ENCODE data around the gene SH3RF1. TPM values are rescaled to one million over a fixed set of nuclear protein-coding genes. Genes with fewer than 3 reads are reported as not detected.

SH3RF1 gene
- total RNA-seq, 3 donors from 2014 or later (not counting 1 experiment from before 2014, with no cell fraction given), result 0.54 to 2.4 (median 1.6) TPM

DNA sequence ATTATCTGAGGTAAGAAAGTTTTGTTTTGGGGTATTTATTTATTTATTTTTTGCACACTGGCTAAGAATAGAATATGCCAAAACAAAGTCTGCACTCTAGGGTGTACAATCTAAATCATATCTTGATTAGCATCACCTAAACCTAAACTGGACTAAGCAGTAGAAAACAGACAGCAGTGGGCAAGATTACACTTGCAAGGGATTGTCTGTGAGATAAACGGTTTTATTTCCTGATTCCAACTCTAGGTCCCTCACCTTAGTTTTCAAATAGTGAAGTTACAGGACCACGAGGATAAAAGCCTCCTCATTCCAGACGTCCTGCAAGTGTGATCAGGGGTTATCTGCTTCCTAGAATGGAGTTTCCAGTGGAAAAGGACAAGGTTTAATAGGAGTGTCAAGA lies 86.1 kb downstream of the SH3RF1 start:
- no peak for DNase-seq
- no peaks in the 10 kb centered on the region for H3K27me3 ChIP-seq (ENCODE audit: control insufficient read depth, insufficient read depth, low read length)
- no peaks in the 10 kb centered on the region for H3K36me3 ChIP-seq (ENCODE audit: control insufficient read depth, insufficient read depth, low read length)
- no peak for ATAC-seq
- H3K27ac ChIP-seq (ENCODE audit: low read length), result no peak overlapping the region
- Mint-ChIP-seq H3K27ac (no peak overlapping the region), H3K4me3 (no peak overlapping the region), H3K4me1 (peaks cover 15 to 20% of the 10 kb centered on the region in 2 donors), H3K36me3 (no peaks in the 10 kb centered on the region), H3K9me3 (no peaks in the 10 kb centered on the region), H3K27me3 (ENCODE audit: low read depth in 2 of 2) (peaks cover 4 to 14% of the 10 kb centered on the region in 2 donors)
- no peak overlapping the region for H3K4me3 ChIP-seq (ENCODE audit: low read length)
- WGBS (ENCODE audit: insufficient coverage), result no CpG with 5 or more reads among the region's 3 CpGs
- H3K9me3 ChIP-seq (ENCODE audit: control insufficient read depth, insufficient read depth, low read length), result no peaks in the 10 kb centered on the region
- no peaks in the 10 kb centered on the region for H3K4me1 ChIP-seq (ENCODE audit: control insufficient read depth, insufficient read depth, low read length)
- intact Hi-C loops (cut with micrococcal nuclease), result no loop called here
- TF ChIP-seq, protein P1, sequence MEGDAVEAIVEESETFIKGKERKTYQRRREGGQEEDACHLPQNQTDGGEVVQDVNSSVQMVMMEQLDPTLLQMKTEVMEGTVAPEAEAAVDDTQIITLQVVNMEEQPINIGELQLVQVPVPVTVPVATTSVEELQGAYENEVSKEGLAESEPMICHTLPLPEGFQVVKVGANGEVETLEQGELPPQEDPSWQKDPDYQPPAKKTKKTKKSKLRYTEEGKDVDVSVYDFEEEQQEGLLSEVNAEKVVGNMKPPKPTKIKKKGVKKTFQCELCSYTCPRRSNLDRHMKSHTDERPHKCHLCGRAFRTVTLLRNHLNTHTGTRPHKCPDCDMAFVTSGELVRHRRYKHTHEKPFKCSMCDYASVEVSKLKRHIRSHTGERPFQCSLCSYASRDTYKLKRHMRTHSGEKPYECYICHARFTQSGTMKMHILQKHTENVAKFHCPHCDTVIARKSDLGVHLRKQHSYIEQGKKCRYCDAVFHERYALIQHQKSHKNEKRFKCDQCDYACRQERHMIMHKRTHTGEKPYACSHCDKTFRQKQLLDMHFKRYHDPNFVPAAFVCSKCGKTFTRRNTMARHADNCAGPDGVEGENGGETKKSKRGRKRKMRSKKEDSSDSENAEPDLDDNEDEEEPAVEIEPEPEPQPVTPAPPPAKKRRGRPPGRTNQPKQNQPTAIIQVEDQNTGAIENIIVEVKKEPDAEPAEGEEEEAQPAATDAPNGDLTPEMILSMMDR (IDR thresholded peaks at IDR 0.05), result no peak

DNA sequence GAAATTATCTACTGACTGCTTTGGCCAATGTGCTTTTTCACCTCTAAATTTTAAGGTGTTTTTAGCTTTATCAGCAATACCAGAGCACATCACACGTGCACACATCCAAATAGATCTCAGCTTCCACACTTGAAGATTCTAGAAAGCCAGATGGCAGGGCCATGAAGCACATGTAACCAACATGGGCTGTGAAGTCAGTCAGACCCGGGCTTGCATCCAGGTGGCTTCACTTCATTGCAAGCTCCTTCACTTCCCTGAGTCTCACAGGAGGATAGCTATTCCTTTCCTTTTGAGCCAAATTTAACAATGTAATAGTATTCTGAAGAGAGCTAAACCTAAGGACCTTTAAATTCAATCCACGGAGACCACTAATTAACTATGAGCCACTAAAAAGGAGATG lies 86.5 kb downstream of the SH3RF1 start:
- Histone ChIP-seq H3K4me3 (ENCODE audit: low read length) (no peak overlapping the region), H3K9me3 (ENCODE audit: control insufficient read depth, insufficient read depth, low read length) (no peaks in the 10 kb centered on the region), H3K27ac (ENCODE audit: low read length) (no peak overlapping the region), H3K27me3 (ENCODE audit: control insufficient read depth, insufficient read depth, low read length) (no peaks in the 10 kb centered on the region), H3K4me1 (ENCODE audit: control insufficient read depth, insufficient read depth, low read length) (no peaks in the 10 kb centered on the region), H3K36me3 (ENCODE audit: control insufficient read depth, insufficient read depth, low read length) (no peaks in the 10 kb centered on the region)
- Mint-ChIP-seq H3K36me3 (no peaks in the 10 kb centered on the region), H3K27ac (no peak overlapping the region), H3K4me3 (no peak overlapping the region), H3K27me3 (ENCODE audit: low read depth in 2 of 2) (peaks cover 4 to 13% of the 10 kb centered on the region in 2 donors), H3K9me3 (no peaks in the 10 kb centered on the region), H3K4me1 (peaks cover 11 to 16% of the 10 kb centered on the region in 2 donors)
- WGBS (ENCODE audit: insufficient coverage), result 83% methylated on average over 2 of the region's 3 CpGs
- no peak for DNase-seq
- intact Hi-C loops (cut with micrococcal nuclease), result no loop called here
- TF ChIP-seq, protein P1 (IDR thresholded peaks at IDR 0.05), result no peak
- no peak for ATAC-seq

DNA sequence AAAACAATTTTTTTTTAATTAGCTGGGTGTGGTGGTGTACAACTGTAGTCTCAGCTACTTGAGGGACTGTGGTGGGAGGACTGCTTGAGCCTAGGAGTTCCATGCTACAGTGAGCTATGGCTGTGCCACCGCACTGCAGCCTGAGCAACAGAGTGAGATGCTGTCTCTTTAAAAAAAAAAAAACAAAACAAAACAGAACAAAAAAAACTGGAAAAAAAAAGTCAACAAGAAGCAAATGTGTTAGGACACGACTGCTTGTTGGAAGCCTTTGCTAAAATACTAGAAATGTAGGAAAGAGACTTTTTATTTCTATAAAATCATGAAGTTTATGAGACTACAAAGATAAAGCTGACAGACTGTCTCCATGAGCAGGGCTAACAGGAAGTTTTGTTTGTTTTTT lies 87.2 kb downstream of the SH3RF1 start:
- Histone ChIP-seq H3K9me3 (ENCODE audit: control insufficient read depth, insufficient read depth, low read length) (no peaks in the 10 kb centered on the region), H3K36me3 (ENCODE audit: control insufficient read depth, insufficient read depth, low read length) (no peaks in the 10 kb centered on the region), H3K27ac (ENCODE audit: low read length) (no peak overlapping the region), H3K4me1 (ENCODE audit: control insufficient read depth, insufficient read depth, low read length) (no peaks in the 10 kb centered on the region), H3K27me3 (ENCODE audit: control insufficient read depth, insufficient read depth, low read length) (no peaks in the 10 kb centered on the region), H3K4me3 (ENCODE audit: low read length) (no peak overlapping the region)
- Mint-ChIP-seq H3K27ac (no peak overlapping the region), H3K4me1 (peaks cover 4 to 9% of the 10 kb centered on the region in 2 donors), H3K4me3 (no peak overlapping the region), H3K9me3 (no peaks in the 10 kb centered on the region), H3K27me3 (ENCODE audit: low read depth in 2 of 2) (peaks cover 4 to 13% of the 10 kb centered on the region in 2 donors), H3K36me3 (no peaks in the 10 kb centered on the region)
- DNase-seq (no peak), ATAC-seq (no peak)
- TF ChIP-seq, protein P1 (IDR thresholded peaks at IDR 0.05), result no peak
- intact Hi-C loops (cut with micrococcal nuclease), result no loop called here
- 81% methylated on average over 2 of the region's 2 CpGs for WGBS (ENCODE audit: insufficient coverage)
